Ovary (tissue), 9 donors: ENCODE measurements around the gene ZNF205. TPM values are rescaled to one million over a fixed set of nuclear protein-coding genes. Genes with fewer than 3 reads are reported as not detected.

Source experiments
- DNase-seq, 5 donors: peaks; one replicate each; pipeline ENCODE4 v3.0.0-alpha.2; 2019 to 2020
- H3K27ac ChIP-seq, 2 donors: fragments of 200-600 bp; one replicate each; pipeline versions ENCODE4 v1.5.1 to v1.8.0; 2019 to 2022
- H3K27me3 ChIP-seq: fragments of 200-600 bp; one replicate; pipeline ENCODE4 v1.8.0; 2022
- H3K36me3 ChIP-seq: fragments of 200-600 bp; sonication (generic); one replicate; pipeline ENCODE4 v1.5.1; 2019
- H3K4me1 ChIP-seq: one replicate; pipeline ENCODE4 v1.8.1; 2013; ENCODE audit warnings: mild to moderate bottlenecking, moderate library complexity; ENCODE audit not compliant: insufficient read depth
- H3K4me3 ChIP-seq: fragments of 200-600 bp; sonication (generic); one replicate; pipeline ENCODE4 v1.5.1; 2017
- H3K9me3 ChIP-seq, 2 donors: fragments of 200-600 bp in 1 of 2; sonication (generic) in 1 of 2; one replicate each; pipeline versions ENCODE4 v1.5.1 to v1.8.1; 2013 to 2019; ENCODE audit warnings: mild to moderate bottlenecking in 1 of 2, moderate library complexity in 1 of 2
- EP300 ChIP-seq: sonication (generic); formaldehyde crosslinking; IDR thresholded peaks from one replicate; pipeline ENCODE4 v1.6.1; 2017; ENCODE audit warnings: antibody characterized with exemption
- POLR2A ChIP-seq: fragments of 450-650 bp; IDR thresholded peaks from one replicate; pipeline ENCODE4 v1.6.1; 2017; ENCODE audit warnings: antibody characterized with exemption, mild to moderate bottlenecking, moderate library complexity
- WGBS, 3 donors: extraction: QIAGEN DNeasy Blood & Tissue Kit in 1 of 3; methylation state at CpG; one replicate each; pipeline versions ENCODE4 v1.1.5 to v1.1.7; 2013 to 2017; 5-methylcytosine and 5-hydroxymethylcytosine counted together
- intact Hi-C, 4 donors: fragments of 100-400 bp; cut with DNase I; formaldehyde crosslinking; loops; one replicate each; pipeline versions ENCODE4 v1.11.0 to v1.15.1; 2022 to 2023
- polyA plus RNA-seq, 2 donors: library from polyadenylated mRNA; stranded (reverse); fragments of 200-250 nt in 1 of 2; fragments of 350-450 nt in 1 of 2; fragmentation: Illumina TruSeq in 1 of 2; extraction: RNeasy Lipid Tissue Mini Kit (QIAGEN cat#74804) in 1 of 2; gene quantifications; one replicate each; pipeline ENCODE4 v1.2.3, GENCODE V29; 2013 to 2014
- total RNA-seq, 7 donors: library from RNA; depleted of rRNA in 2 of 7; stranded (reverse); fragments of >200 nt in 2 of 7; fragmentation: NEBNext Ultra II Directional in 3 of 7; extraction: Animal tissue kit (Norgen Biotek cat#: 25700) in 3 of 7; gene quantifications; one replicate each; pipeline versions ENCODE4 v1.1.0 to v1.2.4, GENCODE V29; 2016 to 2023
- TF ChIP-seq, protein P1 (sequence below), 3 donors: fragments of 450-650 bp in 2 of 3; fragments of 200-600 bp in 1 of 3; IDR thresholded peaks; one replicate each; pipeline versions ENCODE4 v1.5.1 to v1.8.0; 2016 to 2022; ENCODE audit warnings: antibody characterized with exemption in 3 of 3, mild to moderate bottlenecking in 1 of 3
- donor health status: DM: no; HTN: no; CAD: no; lungs with moderate emphysema.
- donor health status: DM: no; HTN: no; CAD: no.
- donor health status: Bipolar disorder and iron deficiency.
- donor health status: DM: yes; HTN: yes; CAD: no.
- donor health status: DM: no; HTN: no; CAD: no.
- donor health status: DM: yes; HTN: yes; CAD: no.

The ZNF205 gene
- total and polyA plus RNA-seq, 9 donors = 3.0 to 22.1 (median 15.6) TPM

DNA sequence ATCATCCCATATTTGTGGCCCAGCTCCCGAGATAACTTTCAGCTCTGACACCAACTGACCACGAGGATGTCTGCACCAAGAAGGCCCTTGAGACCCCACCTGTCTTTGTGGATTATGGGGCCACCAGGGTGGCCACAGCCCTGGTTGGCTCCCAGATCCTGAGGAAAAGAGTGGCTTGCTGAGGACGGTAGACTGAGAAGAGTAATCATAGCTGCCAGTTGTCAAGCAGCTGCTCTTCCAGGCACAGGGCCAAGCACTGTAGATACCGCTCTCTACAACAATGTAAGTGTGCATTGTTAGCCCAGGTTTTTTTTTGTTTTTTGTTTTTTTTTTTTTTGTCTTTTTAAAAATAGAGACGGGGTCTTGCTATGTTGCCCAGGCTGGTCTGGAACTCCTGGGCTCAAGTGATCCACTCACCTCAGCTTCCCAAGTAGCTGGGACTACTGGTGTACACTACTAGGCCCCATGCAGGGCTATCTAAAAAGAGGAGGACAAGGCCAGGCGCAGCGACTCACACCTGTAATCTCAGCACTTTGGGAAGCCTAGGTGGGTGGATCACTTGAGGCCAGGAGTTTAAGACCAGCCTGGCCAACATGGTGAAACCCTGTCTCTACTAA lies 9.6 kb downstream of the ZNF205 start:
- no peak overlapping the region for H3K4me3 ChIP-seq
- H3K9me3 ChIP-seq = no peaks in the 10 kb centered on the region
- no peaks in the 10 kb centered on the region for H3K36me3 ChIP-seq
- peaks cover 6% of the 10 kb centered on the region for H3K4me1 ChIP-seq
- no peak for DNase-seq
- TF ChIP-seq EP300 = no peak
- TF ChIP-seq, protein P1, sequence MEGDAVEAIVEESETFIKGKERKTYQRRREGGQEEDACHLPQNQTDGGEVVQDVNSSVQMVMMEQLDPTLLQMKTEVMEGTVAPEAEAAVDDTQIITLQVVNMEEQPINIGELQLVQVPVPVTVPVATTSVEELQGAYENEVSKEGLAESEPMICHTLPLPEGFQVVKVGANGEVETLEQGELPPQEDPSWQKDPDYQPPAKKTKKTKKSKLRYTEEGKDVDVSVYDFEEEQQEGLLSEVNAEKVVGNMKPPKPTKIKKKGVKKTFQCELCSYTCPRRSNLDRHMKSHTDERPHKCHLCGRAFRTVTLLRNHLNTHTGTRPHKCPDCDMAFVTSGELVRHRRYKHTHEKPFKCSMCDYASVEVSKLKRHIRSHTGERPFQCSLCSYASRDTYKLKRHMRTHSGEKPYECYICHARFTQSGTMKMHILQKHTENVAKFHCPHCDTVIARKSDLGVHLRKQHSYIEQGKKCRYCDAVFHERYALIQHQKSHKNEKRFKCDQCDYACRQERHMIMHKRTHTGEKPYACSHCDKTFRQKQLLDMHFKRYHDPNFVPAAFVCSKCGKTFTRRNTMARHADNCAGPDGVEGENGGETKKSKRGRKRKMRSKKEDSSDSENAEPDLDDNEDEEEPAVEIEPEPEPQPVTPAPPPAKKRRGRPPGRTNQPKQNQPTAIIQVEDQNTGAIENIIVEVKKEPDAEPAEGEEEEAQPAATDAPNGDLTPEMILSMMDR (IDR thresholded peaks at IDR 0.05) = no peak
- TF ChIP-seq POLR2A = no peak
- H3K27me3 ChIP-seq = no peaks in the 10 kb centered on the region
- H3K27ac ChIP-seq = no peak overlapping the region
- intact Hi-C loops = no loop called here
- 24 to 43% (median 32%) methylated on average over 7 of the region's 7 CpGs for WGBS, 3 donors

DNA sequence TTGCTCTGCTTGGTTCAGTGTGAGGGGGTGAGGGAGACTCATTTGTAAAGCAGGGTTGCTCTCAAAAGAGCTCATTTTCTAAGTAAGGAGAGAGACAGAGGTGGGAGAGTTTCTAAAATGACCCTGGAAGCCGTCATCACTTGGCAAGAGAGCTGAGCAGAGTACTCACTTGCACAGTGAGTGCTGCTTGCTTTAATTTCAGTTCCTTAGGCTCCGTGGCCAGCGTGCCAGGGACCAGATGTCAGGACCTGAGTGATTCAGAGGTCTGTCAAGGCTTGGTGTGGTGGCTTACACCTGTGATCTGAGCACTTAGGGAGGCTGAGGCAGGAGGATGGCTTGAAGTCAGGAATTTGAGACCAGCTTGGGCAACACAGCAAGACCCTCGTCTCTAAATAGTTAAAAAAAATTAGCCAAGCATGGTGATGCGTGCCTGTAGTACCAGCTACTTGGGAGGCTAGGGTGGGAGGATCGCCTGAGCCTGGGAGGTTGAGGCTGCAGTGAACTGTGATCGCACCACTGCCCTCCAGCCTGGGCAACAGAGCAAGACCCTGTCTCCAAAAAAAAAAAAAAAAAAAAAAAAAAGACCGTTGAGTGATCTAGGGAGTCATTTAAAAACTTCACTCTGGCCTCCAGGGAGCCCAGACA lies 10.7 kb downstream of the ZNF205 start:
- DNase-seq = no peak
- Histone ChIP-seq H3K9me3 (no peaks in the 10 kb centered on the region), H3K4me1 (peaks cover 6% of the 10 kb centered on the region), H3K27ac (no peak overlapping the region), H3K27me3 (no peaks in the 10 kb centered on the region), H3K36me3 (no peaks in the 10 kb centered on the region), H3K4me3 (no peak overlapping the region)
- TF ChIP-seq EP300 (no peak), POLR2A (no peak)
- TF ChIP-seq, protein P1 (IDR thresholded peaks at IDR 0.05) = no peak
- WGBS, 3 donors = 23 to 28% (median 27%) methylated on average over 8 of the region's 8 CpGs
- intact Hi-C loops = no loop called here

DNA sequence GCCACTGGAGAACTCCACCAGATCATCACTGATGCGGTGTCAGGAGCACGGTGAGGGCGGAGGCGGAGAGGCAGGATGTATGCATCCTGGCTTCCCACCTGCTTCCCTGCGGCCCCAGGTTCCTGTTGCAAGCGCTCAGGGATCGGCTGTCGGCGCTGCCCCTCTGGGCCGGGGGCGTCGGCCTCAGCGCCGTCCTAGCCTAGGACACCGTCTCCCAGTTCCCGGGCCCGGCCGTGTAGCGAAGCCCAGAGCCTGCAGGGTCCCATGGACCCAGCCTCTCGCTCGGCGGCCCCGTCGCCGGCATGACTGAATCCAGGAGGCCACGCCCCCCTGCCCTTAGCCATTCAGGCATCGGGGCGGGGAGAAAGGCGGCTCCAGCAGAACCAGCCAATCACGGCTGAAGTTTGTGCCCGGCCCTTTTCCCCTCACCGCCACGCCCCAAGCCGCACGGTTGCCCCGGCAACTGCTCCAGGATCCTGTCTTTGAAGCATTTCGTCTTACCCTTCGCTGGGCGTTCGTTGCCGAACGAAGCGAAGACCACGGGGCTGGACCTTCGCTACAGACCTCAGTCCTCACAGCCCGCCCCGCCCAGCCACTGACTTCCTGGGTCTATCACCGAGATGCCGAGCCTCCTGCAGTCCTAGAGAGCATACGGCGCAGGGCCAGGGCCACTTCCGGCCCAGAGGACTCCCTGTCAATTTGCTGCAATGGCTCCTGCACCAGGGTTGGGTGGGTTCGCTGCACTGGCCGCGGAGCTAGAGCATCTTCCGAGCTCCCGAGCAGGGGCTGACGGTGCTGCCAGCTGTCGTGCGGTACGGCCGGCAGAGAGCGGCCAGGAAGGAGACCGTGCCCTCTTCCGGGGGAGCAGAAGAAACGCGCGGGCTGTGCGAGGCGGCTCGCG lies 11.8 kb downstream of the ZNF205 start:
- DNase-seq = peak; percentile 94 to 97 (median 95)
- H3K36me3 ChIP-seq = no peaks in the 10 kb centered on the region
- intact Hi-C loops = no loop called here
- H3K4me1 ChIP-seq = peaks cover 7% of the 10 kb centered on the region
- TF ChIP-seq EP300 = no peak
- TF ChIP-seq, protein P1 (IDR thresholded peaks at IDR 0.05) = peak in 2 of 3 donors; percentile 9 to 10
- no peaks in the 10 kb centered on the region for H3K27me3 ChIP-seq
- peak overlapping the region in 1 of 2 donors; percentile 40 for H3K27ac ChIP-seq
- 0% methylated on average over 60 to 72 of the region's 72 CpGs for WGBS, 3 donors
- H3K9me3 ChIP-seq = no peaks in the 10 kb centered on the region
- peak overlapping the region; percentile 39 for H3K4me3 ChIP-seq

DNA sequence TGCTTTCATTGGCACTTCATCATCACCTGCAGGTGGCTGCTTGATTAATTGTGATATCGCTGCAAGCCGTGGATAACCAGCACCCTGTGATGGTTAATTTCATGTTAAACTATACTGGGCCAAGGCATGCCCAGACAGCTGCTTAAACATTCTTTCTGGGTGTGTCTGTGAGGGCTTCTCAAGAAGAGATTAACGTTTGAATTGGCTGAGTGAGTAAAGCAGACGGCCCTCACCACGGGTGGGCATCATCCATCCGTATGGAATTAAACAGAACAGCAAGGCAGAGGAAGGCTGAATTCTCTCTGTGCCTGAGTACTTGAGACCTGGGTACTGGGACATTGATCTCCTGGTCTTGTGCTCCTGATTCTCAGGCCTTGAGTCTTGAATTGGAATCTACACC lies 15.4 kb downstream of the ZNF205 start:
- no peak for TF ChIP-seq POLR2A
- TF ChIP-seq, protein P1 (IDR thresholded peaks at IDR 0.05) = no peak
- TF ChIP-seq EP300 = no peak
- H3K4me3 ChIP-seq = no peak overlapping the region
- H3K9me3 ChIP-seq = no peaks in the 10 kb centered on the region
- H3K36me3 ChIP-seq = no peaks in the 10 kb centered on the region
- DNase-seq = no peak
- intact Hi-C loops = no loop called here
- H3K4me1 ChIP-seq = peaks cover 8% of the 10 kb centered on the region
- no peaks in the 10 kb centered on the region for H3K27me3 ChIP-seq
- H3K27ac ChIP-seq = no peak overlapping the region
- WGBS, 3 donors = 63 to 67% (median 64%) methylated on average over 6 of the region's 6 CpGs
